DMS153 treated with DMSO at 0.1 percent for 48 hours (cell line): ENCODE results near the gene DMP1.
"Not testable (repeated sequence)": the region's sequence is repeated elsewhere in the genome, so short reads cannot be mapped to it uniquely, and the experiment has no call there.

Experiments
- DNase-seq: peaks from one replicate; lab custom pipeline; 2025; ENCODE audit not compliant: unreplicated experiment; lab: John Stamatoyannopoulos, UW

DMP1 gene

GRCh38 chr4:87679449-87680169, 29.5 kb downstream of the DMP1 start:
- DNase-seq = peak; percentile 25

DNA sequence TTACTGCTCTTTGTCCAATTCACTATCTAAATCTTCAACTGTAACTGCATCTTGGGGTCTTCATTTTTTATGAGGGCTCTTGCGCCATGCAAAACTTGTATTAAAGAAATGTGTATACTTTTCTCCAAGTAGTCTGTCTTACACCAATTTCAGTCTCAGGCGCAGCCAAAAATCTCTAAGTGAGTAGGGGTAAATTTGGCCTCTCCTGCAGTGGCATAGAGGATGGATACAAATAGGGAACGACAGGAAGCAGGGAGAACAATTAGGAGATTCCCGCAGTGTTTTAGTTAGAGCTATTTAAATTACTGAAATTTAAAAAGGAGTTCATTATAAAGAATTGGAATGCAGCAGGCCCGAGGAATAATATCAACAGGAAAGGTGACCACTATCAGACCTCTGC, 30.2 kb downstream of the DMP1 start:
- no peak for DNase-seq

DNA sequence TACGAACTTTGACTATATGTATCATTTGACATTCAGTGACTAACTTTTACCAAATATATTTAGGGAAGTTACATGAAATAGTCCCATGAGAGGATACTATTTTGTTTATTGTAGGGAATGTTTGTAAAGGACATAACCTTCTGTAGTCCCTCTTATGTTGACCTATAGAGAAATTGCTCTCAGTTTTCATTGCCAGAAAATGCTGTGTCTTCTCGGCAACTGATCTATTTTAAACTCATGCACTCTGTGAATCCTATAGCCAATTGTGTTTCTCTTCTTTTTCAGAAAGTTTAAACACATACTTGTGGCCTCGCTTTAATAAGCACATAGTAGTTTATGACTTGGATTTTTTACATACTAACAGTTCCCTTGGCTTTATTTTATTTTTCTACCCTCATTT, 38.2 kb downstream of the DMP1 start:
- no peak for DNase-seq

GRCh38 chr4:87690947-87691346, 40.9 kb downstream of the DMP1 start:
- not testable (repeated sequence) for DNase-seq

- not testable (repeated sequence) for DNase-seq
Measured at GRCh38 chr4:87692060-87692459, 42.0 kb downstream of the DMP1 start.

DNA sequence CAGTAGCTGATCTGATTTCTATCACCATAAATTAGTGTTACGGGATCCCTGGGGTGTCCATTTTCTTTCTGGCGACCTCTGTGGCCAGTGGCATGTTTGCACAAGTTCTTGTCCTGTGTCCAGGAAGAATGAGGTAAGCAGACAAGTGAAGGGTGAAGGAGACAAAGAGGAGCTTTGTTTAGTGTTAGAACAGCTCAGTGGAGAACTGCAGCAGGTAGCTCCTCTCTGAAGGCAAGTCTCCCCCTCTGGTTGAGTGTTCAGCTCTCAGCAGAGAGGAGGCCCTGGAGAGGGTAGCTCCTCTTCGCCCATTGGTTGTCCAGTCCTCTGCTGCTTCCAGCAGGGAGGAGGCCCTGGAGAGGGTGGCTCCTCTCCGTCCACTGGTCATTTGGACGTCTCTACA, 47.2 kb downstream of the DMP1 start:
- no peak for DNase-seq

GRCh38 chr4:87697945-87698344, 47.9 kb downstream of the DMP1 start:
- DNase-seq = no peak

DNA sequence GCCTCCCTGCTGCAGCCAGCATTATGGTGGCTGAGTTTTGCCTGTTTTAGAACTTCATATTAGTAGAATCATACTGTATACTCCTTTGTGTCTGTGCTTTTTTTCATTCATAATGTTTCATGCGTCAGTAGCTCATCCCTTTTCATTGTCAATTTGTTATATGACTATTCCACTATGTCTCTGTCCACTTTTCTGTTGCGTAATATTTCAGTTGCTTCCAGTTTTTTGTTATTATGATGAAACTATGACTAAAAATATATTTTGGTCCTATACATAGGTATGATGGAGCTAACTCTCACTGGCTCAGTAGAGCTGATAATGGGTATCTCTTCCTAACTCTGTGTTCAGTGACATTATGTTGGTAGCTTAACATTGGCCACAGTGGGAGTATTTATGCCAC, 48.3 kb downstream of the DMP1 start:
- no peak for DNase-seq

DNA sequence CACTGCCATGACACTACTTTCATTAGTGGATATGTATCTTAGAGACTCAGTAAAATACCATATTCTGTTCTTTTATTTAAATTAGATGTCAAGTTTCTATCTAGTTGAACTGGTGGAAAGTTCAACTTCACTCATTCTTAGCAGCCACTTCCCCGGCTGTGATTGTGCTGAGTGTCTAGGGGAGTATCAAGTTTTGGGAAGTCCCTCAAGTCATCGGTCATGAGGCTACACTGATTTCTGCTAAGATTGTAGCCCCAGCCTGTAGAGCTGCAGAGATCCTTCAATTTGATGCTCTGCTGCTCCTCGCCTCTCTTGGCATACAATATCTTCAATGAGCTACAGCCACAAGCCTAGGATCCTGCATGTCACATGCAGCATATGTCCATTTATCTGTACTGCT, 53.9 kb downstream of the DMP1 start:
- no peak for DNase-seq

DNA sequence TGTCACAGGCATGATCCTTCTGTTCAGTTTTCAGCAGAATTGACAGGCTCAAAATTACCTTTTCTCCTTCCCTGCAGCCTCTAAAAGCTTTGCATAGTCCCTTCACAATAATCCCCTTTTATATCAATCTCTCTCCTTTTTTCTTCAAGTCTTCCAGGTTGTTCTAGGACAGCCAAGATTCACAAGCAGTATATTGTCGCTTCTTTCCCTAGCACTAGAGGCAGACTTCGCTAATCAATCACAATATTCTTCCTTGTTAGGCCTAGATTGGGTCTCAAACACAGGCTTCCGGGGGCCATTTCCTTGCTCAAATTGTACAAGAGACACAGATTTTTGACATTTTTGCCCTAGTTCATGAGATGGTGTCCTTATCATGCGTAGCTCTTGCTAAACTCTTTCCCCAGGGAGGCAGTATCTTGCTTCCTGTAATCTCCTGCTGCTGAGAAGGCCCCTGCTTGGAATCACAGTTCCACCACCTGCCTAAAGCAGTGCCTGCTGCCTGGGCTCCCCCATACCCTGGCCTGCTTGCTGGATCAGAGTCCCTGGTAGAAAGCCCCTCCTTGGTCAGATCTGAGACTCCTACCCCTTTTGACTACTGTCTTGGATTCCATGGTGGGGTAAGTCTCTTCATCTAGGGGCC, 57.3 kb downstream of the DMP1 start:
- no peak for DNase-seq
